ENCODE measurements around the gene THAP4.
"Not testable (repeated sequence)": the region's sequence is repeated elsewhere in the genome, so short reads cannot be mapped to it uniquely, and the experiment has no call there.

THAP4 gene

GRCh38 chr2:241662731-241663130 lies 25.8 kb upstream of the THAP4 start:
- not testable (repeated sequence) for DNase-seq

DNA sequence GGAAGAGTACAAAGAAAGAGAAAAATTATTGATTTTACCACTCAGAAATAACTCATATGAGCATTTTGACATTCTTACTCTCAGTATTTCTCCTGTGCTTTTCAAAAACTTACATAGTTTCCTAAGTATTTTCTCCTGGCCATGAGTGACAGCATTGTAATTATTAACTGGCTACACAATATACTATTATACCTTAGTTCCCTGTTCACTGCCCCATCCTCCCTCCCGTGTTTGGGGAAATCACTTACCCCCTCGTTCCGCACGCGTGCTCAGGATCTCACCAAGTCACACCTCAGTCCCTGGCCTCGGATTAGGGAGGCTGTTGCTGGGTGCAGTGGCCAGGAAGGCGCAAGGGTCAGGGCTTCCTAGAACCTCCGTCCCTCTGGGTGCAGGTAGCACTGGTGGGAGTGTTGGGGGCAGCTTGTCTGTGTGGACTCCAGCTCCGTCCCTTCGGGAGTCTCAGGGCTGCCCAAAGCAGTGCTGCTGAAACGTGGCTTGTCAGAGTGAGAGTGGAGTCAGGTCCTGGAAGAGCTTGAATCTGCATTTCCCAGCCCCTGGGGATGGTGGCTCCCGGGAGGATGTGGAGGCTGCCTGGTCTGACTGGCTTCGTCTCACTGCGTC lies 23.7 kb upstream of the THAP4 start:
- DNase-seq = no peak

DNA sequence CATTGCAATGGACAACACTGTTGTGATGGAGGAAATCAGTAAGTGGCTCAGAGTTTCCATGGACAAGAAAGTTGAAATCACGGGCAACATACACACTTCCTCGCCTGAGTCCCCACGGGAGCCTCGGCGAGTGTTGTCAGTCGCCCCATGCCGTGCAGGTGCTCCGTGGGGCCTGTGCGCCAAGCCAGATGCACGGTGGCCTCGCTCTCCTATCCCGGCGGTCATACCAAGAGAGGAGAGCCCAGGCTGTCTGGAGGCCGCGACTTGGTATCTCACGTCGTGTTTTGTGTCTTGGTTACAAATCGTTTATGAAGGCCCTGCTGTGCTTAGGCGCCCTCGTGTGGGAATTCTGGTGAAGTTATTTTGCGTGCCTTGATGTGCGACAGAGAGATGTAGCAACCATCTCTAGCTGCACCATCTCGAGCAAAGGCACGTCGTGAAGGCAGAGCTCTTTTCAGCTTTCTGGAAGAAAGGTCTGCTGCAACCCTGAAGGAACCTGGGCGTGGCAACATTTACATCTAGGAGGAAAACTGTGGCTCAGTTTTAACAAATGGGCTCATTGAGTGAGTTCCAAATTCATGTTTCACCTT lies 22.3 kb upstream of the THAP4 start:
- DNase-seq = peak; percentile 67

DNA sequence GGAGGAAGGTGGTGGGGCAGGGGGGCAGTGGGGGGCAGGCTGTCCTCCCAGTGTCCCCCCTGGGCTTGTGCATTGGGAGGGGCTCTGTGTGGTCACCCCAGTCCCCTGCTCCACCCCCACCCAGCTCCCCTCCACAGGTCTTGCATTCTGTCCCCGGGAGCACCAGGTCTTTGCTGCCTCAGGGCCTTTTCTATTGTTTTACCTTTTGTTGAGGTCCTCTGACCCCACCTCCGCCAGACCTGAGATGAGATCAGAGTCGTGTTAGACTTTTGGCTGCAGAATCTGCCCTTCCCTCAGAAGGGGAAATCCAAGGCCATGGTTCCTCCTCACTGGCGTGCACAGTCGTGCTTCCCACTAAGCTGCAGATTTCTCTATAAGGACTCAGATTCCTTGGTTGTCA lies 21.3 kb upstream of the THAP4 start:
- no peak for DNase-seq

DNA sequence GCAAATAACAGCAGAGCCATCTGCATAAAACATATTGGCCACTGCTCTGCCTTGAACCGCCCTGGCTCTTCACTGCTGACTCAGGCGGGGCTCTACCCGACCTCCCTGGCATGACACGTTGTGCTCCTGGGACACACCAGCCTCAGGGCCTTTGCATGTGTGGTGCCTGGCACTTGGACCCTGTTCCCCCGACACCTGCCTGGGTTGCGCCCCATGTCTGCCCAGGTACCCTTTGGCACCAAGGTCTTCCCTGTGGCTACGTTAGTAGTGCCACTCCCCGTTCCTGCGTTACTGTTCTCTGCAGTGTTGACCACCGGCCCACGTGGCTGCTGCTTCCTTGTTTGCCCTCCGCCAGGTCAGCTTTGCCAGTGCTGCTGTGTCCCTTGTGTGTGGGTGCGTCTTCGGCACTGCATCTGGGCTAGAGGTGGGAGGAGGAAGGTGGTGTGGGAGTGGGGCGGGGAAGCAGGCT lies 20.9 kb upstream of the THAP4 start:
- DNase-seq = no peak

GRCh38 chr2:241656190-241656741 lies 19.3 kb upstream of the THAP4 start:
- no peak for DNase-seq

- DNase-seq = no peak
These were observed 18.7 kb upstream of the THAP4 start for GRCh38 chr2:241655516-241656189.

DNA sequence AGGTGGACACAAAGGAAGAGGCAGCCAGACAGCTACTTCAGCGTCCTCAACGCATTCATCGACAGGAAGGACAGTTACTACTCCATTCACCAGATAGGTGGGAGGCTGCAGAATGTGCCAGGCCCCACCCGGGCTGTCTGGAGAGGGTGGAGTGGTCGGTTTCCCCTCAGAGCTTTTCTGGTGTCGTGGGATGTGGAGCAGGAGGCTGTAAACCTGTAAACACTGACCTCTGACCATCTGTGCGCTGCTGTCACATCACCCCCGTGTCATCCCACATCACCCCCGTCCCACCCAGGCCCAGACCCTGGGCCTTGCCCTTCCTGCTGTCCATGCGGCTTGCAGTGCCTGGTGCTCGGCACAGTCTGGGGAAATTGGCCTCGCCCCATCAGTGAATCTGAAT lies 17.6 kb upstream of the THAP4 start:
- no peak for DNase-seq

- DNase-seq = no peak
These were observed 16.3 kb upstream of the THAP4 start for GRCh38 chr2:241653210-241653750.

GRCh38 chr2:241652722-241653121 lies 15.8 kb upstream of the THAP4 start:
- no peak for DNase-seq

DNA sequence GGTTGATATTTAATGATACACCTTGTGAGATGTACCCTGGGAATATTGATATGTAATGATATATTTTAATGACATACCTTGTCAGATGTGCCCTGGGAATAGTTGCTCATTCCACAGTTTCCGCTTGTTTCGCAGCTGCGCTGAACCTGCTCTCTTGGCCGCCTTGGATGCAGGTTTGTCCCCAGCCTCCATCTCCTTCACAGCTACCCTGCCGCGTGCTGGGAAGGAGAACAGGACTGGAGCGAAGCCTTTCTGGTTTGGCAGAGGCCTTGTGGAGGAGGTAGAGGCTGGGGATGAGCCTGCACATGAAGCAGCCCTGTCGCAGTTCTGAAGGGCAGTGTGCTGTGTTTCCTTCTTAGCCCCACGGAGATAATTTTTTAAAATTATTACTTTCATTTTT lies 15.2 kb upstream of the THAP4 start:
- DNase-seq = no peak

DNA sequence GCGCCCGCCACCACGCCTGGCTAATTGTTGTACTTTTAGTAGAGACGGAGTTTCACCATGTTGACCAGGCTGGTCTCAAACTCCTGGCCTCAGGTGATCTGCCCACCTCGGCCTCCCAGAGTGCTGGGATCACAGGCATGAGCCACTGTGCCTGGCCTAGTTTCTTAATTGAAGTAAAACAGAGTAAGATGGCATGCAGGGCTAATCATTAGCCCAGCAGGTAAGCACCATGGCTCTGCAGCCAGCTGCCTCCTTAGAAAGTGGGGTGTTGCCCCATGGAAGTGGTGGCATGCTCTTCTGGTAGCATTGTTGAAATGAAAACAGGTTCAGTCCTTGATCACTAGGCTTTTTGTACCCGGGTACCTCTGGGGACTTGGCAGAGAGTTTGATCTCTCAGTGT lies 13.0 kb upstream of the THAP4 start:
- no peak for DNase-seq

- DNase-seq = no peak
These were observed 12.4 kb upstream of the THAP4 start for GRCh38 chr2:241649404-241649803.

DNA sequence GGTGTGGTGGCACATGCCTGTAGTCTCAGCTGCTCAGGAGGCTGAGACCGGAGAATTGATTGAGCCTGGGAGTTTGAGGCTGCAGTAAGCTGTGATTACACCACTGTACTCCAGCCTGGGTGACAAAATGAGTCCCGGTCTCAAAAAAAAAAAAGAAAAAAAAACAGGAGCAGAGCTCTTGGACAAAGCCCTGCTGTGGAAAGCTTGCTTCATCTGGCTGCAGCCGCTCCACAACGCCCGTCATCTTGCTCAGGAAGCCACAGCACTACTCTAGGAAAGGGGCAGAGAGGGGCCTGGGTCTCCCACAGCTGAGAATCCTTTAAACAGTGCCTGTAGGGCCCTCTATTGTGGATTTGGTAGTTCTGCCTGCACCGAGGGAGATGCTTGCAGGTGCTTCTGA lies 11.5 kb upstream of the THAP4 start:
- no peak for DNase-seq

- no peak for DNase-seq
These were observed 9.1 kb upstream of the THAP4 start for GRCh38 chr2:241645915-241646645.

- no peak for DNase-seq
These were observed 8.3 kb upstream of the THAP4 start for GRCh38 chr2:241645056-241645914.

- no peak for DNase-seq
These were observed 4.7 kb upstream of the THAP4 start for GRCh38 chr2:241641631-241642030.

DNA sequence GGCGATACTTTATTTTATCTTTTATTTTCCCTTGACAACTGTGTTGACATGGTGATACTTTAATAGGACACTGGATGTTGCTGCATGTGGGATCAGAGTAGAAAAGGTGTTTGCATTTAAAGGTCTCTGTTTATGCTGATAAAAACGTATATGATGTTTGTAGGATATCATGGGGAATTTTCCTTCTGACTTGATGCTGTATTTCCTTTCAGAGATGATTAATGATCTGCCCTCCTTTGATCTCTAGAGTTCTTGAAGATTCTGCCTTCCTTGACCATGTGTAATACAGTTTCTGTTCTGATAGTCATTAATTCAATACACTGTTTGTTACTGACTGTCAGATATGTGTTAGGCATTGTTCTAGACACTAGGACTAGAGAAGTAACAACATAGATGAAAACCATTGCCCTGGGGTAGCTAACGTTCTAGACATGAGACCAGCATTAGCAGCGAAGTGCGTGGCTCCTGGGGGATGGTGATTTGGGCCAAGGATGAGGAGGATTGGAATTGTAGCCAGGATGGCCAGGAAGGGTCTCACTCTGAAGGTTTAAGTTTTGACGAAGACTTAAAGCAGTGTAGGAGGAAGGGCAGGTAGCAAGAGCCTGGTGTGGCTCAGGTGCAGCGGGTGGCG lies 3.3 kb upstream of the THAP4 start:
- DNase-seq = no peak

DNA sequence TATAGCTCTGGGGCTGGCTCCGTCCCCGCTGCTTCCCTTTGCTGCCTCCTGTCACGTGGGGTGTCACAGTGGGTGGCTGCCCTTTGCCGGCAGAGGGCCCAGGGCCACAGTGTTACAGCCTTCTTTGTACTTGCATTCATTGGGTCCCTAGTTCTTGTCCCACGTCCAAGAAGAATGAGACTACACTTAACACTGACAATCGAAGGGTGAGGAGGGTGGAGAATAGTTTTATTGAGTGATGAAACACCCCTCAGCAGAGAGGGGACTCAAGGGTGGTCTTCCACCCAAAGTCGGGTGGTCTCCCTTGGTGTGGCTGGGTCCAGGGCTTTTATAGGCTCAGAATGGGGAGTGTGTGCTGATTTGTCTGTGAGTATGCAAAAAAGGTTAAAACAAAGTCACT lies 2.4 kb upstream of the THAP4 start:
- DNase-seq = no peak

GRCh38 chr2:241638940-241639339 lies 2.0 kb upstream of the THAP4 start:
- no peak for DNase-seq

DNA sequence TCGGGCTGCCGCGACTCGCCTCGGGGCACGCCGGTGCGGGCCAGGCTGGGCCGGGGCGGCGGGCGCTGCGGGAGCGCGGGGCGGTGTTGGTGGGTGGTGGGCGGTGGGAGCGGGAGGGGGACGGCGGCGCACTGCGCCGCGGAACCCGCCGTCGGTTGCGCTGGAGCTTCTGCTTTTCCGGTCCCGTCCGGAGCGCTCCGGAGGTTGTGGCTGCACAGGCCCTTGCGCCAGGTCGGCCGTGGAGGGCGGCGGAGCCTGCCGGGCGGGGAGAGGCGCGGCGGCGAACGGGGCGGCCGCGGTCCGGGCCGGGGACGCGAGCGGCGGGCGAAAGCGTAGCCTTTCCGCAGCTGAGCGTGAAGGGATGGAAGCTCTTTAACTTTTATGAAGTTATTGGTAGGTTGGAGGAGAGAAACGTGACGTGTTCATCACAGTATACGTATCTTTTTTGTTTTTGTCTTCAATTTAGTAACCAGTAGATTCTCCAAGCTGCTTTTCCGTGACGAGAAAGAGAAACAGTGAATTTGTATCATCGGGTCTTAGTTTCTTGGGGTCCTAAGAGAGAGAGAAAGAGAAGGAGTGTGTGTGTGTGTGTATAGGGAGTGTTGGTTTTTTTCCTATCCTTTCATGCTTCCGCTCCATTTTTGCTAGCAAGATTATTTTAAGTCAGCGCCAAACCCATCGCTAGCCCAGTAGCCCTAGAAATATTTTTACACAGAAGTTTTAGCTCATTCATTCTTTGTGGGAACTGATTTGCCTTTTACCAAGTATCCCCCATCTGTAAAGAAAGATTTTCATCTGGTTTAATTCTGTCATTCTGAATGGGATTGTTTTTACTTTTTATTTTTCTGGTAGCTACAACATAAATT lies 1.1 kb upstream of the THAP4 start:
- DNase-seq = no peak
